HG02973 (cell line): ENCODE results near the gene TLCD5.

ENCODE experiments used
- ATAC-seq: cut with Tn5 transposase; IDR thresholded peaks from one replicate; pipeline ENCODE4 v1.9.1; 2021; ENCODE audit warnings: moderate library complexity; ENCODE audit not compliant: unreplicated experiment

TLCD5 gene

GRCh38 chr11:120324932-120325810 is at the start of gene TLCD5:
TLCD5 (plus strand) TSS chr11:120325299; CDS start chr11:120327442, 2,143 bp downstream.
- no peak for ATAC-seq

DNA sequence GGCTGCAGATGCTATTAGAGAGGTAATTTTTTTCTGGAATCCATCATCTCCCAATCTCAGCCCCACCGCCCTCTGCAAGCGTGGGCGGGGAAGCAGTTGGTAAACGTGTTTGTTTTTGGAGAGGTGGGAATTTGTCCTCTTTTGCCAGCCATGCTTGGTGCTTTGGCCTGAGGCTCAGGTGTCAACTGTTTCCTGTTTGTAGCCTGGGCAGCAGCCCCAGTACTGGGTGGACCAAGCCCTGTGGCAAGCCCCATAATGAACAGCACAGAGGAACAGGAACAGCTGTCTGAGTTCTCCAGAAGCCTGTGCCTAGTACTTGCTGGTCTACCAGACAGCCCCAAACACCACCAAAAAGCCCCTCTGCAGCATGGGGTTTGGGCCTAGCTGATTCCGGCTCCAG is 45.6 kb upstream of the TLCD5 start:
- no peak for ATAC-seq

DNA sequence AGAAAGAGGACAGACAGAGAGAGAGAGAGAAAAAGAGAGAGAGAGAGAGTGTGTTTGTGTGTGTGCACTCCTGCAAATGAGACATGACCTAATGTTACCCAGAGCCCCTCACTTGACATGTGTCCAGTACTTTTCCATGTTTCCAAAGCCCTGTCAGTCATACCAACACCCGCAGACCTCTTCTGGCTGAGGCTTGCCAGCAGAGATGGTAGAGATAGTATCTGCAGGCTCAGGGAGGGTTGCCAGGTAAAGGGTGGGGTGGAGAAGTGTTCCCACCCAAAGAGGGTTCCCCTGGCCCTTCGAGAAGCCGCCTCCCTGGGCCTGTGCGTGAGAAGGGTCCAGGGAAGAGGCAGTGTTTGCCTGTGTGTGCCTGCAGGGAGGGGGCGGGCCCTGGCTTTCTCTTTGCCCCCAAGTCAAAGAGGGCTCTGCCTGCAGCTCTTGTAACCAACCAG is 44.5 kb upstream of the TLCD5 start:
- no peak for ATAC-seq

- ATAC-seq = no peak
Observed at GRCh38 chr11:120281143-120281795, 43.8 kb upstream of the TLCD5 start.

GRCh38 chr11:120283124-120283523 is 42.0 kb upstream of the TLCD5 start:
- no peak for ATAC-seq

DNA sequence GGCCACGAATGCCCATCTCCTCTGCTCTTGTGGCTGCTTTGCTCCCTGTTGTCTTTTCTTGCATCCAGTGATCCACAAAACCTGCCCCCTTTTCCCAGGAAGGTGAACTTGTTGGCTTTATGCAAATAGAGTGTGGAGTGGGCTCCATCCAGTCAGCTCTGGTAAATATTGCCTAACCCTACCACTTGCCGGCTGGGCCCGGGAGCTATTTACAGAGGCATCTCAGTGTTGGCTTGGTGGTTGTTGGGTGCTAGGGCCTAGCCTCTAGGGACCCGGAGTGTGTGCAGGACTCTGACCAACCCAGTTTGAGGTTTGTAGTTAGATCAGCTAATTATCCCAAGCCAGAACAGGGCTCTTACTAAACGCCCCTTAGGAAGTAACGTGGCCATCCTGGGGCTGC is 40.8 kb upstream of the TLCD5 start:
- no peak for ATAC-seq

- ATAC-seq = no peak
Observed at GRCh38 chr11:120285256-120285655, 39.8 kb upstream of the TLCD5 start.

- no peak for ATAC-seq
Observed at GRCh38 chr11:120288021-120288420, 37.1 kb upstream of the TLCD5 start.

DNA sequence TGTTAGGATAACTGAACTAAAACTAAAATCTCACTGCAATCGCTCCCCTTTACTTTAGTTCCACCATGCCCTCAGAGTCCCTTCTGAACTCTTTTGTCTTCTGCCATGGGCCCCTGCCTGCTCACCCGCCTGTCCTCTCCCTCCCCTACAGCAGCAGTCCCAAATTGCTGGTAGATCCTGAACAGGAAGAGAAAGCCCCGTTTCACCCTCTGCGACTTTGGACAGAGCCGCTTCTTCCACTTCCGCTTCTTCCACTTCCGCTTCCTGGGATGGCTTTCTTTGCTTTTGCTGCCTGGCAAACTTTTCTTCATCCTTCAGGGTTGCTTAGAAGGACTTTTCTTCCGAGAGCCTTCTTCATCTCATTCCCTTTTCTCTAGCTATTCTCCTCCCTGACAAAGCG is 35.7 kb upstream of the TLCD5 start:
- no peak for ATAC-seq

DNA sequence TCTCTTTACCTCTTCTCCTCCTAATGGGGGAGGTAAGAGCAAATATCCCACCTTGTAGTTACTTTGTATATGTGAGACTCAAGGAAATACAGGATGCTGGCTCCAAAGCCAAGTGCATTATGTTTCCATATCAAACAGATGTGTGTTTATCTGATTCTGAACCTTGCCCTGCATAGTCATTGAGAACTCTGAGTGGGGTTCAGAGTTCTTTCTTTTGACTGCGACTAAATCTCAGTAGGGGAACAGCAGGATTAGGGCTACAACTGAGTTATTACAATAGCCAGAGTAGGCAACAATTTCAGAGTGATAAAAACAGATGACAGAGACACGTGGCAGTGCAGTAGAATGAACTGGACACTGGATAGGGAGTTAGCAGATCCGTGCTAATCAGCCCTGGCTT is 34.1 kb upstream of the TLCD5 start:
- no peak for ATAC-seq

DNA sequence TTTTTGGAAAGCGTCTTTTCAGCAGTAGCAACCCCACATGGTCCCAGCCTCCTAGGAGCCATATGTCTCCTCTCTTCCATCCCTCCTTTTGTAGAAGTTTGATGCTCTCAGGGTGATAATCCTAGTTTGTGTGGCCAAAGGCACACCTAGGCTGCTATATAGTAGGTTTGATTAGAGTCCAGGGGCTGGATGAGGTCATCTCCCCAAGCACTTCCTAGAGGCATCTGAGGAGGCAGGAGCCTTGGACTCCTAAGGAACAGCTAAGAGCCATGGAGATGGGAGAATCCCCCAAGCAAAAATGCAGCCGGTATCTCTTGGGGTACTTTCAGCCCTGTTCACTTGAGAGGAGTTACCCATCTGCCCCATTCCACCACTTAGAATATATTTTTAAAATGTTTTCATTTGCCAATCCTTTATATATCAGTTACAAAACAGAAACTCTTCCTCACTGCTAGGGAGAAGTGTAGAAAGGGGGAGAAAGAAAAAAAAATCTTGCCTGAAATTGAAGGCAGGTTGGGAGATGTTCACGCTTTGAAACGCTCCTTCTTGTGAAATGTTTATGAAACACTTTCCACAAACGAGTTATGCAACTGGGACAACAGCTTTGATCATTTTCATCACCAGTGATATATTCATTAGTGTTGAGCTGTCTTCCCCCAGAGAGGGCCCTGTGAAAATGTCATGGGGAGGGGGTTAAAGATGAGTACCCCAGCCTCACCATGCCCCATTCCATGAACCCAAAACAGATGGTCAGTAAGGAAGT is 31.9 kb upstream of the TLCD5 start:
- ATAC-seq = no peak

GRCh38 chr11:120294096-120294495 is 31.0 kb upstream of the TLCD5 start:
- ATAC-seq = no peak

GRCh38 chr11:120295099-120295498 is 30.0 kb upstream of the TLCD5 start:
- ATAC-seq = no peak

DNA sequence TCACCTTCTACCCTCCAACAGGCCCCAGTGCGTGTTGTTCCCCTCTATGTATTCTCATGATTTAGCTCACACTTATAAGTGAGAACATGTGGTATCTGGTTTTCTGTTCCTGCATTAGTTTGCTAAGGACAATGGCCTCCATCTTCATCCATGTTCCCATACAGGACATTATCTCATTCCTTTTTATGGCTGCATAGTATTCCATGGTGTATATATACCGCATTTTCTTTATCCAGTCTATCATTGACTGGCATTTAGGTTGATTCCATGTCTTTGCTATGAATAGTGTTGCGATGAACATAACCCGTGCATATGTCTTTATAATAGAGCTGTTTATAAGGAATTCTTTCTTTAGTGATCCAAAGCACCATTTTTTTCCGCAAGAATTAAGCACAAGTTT is 28.5 kb upstream of the TLCD5 start:
- ATAC-seq = no peak

GRCh38 chr11:120298461-120298860 is 26.6 kb upstream of the TLCD5 start:
- ATAC-seq = no peak

- no peak for ATAC-seq
Observed at GRCh38 chr11:120302001-120302805, 22.9 kb upstream of the TLCD5 start.

DNA sequence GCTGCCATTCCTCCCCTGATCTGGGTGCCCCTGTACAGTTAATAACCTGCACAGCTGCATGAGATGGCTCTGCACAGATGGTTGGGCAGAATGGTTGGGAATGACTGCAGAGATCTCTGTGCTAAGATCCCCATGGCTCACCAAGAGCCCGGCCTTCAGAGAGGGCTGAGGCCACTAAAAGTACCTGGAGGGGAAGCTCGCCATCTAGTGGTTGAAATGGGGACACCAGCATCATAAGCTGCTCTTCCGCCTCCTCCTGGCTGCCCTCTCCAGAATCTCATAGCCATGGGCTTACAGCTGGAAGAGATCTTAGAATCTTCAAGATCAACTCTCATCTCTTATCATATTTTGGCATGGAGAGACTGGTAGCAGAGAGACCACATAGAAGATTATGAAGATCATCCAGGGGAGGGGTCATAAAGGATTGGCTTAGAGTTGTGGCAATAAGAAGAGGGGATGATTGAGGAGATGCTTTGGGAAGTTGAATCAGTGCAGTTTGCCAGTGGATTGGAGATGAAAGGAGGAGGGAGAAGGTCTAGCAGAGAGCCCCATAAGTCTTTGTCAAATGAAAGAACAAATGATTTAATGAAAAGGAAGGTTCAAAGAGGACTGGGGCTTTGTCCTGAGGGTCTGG is 22.0 kb upstream of the TLCD5 start:
- ATAC-seq = no peak

- no peak for ATAC-seq
Observed at GRCh38 chr11:120304526-120304925, 20.6 kb upstream of the TLCD5 start.

GRCh38 chr11:120305286-120305685 is 19.8 kb upstream of the TLCD5 start:
- no peak for ATAC-seq

GRCh38 chr11:120306519-120307242 is 18.4 kb upstream of the TLCD5 start:
- no peak for ATAC-seq
